Measurements from ENCODE around the gene CAST. TPM values are rescaled to one million over a fixed set of nuclear protein-coding genes. Genes with fewer than 3 reads are reported as not detected.
"Not testable (repeated sequence)": the region's sequence is repeated elsewhere in the genome, so short reads cannot be mapped to it uniquely, and the experiment has no call there.

CAST gene
- total RNA-seq, 2 experiments from 2014 or later = 149 to 173 TPM

DNA sequence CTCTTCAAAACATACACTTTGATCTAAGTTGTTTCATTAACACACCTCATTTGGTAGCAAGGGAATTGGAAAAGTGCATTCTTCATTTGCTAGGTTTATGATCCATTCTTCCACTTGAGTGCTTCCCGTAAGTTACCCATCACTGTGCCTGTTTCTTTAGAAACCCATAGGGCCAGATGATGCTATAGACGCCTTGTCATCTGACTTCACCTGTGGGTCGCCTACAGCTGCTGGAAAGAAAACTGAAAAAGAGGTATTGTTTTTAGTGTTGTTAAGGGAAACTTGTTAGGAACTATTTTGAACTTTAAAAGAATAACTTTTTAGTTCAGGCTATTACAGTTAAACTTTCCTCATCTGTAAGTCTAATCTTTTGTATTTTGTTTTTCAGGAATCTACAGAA is 78.9 kb downstream of the CAST start:
- Mint-ChIP-seq H3K36me3 (peaks cover 62% of the 10 kb centered on the region), H3K4me3 (no peak overlapping the region), H3K9me3 (ENCODE audit: low read depth) (no peaks in the 10 kb centered on the region), H3K27me3 (no peaks in the 10 kb centered on the region), H3K27ac (no peak overlapping the region), H3K4me1 (peaks cover 4% of the 10 kb centered on the region)
- CTCF ChIA-PET = interaction anchor here (3.2 kb wide), 1 partner anchor 11 kb away, joined by 17 read pairs; no protein-coding TSS in a partner anchor
- ATAC-seq (no peak), DNase-seq (no peak)

DNA sequence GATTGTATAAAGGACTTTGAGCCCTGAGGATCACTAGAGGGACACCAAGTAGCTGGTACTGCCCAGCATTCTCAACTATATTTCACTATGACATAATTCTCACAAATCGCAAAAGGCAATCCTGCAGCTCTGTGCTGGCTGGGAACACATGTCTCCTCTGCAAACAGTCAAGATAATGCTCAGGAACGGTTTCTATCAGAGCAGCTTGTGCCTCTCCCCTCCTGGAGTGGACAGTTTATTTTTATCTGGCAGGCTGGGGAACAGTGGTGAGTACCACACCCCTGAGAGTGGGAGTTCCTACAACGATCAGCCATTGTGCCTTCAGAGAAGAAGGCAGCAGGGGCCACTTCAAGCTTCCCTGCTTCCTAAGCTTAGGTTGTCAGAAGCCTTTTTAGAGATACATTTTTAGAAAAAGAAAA is 79.7 kb downstream of the CAST start:
- peaks cover 65% of the 10 kb centered on the region for H3K36me3 Mint-ChIP-seq
- DNase-seq = no peak
- H3K27ac Mint-ChIP-seq = no peak overlapping the region
- no peak overlapping the region for H3K4me3 Mint-ChIP-seq
- no peaks in the 10 kb centered on the region for H3K9me3 Mint-ChIP-seq (ENCODE audit: low read depth)
- no peak for ATAC-seq
- H3K27me3 Mint-ChIP-seq = no peaks in the 10 kb centered on the region
- CTCF ChIA-PET = interaction anchor here (0.9 to 3.2 kb wide), 2 partner anchors 10 to 420 kb away, joined by 3 to 17 read pairs; no protein-coding TSS in a partner anchor
- peaks cover 4% of the 10 kb centered on the region for H3K4me1 Mint-ChIP-seq

DNA sequence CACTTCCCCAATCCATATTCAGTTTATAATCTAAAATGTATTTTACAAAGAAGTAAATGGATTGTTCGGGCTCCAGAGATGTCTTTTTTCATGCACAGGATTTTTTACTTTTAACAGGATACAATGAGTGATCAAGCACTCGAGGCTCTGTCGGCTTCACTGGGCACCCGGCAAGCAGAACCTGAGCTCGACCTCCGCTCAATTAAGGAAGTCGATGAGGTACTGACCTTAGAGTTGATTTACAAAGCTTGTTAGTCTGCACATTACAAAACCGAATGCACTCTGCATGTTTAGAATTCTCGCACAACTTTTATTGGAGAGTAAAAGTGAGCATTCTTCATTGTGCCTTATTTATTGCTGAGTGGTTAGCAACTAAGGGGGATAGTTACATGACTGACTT is 80.4 kb downstream of the CAST start:
- CTCF ChIA-PET = interaction anchor here (0.9 to 3.2 kb wide), 3 partner anchors 10 to 419 kb away, joined by 3 to 17 read pairs (median 4); no protein-coding TSS in a partner anchor
- Mint-ChIP-seq H3K36me3 (peaks cover 61% of the 10 kb centered on the region), H3K4me1 (peaks cover 4% of the 10 kb centered on the region), H3K4me3 (no peak overlapping the region), H3K9me3 (ENCODE audit: low read depth) (no peaks in the 10 kb centered on the region), H3K27ac (no peak overlapping the region), H3K27me3 (no peaks in the 10 kb centered on the region)
- DNase-seq (no peak), ATAC-seq (no peak)

DNA sequence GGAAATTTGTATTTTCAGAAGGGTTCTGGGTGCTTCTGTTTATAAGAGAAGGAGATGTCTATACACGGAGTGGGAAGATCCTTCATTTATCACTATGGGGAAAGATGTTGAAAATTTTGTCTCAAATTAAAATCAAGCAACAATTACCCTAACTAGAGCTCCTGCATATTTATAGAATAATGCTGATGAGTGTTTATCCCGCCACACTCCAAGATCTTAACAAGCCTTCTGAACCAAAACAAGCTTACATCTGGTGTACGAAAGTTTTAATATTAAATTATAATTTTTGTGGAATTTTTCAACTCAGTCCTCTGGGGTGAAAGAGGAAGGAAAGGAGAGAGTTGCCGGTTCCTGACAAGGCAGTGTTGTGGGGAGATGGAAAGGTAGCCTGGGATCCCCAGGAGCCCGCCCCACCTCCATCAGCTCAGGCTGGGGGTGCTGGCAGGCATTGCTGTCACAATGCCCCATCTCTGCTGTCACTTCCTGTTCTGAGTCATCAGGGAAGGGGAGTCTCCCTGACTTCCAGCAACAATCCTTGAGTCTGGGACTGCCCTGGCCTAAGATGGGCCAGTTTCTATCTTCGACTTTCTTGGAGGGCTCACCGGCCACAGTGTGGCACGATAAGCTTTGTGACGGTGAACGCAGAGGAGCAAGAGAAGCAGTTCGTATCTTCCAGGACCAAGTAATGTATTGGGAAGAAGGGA is 81.0 kb downstream of the CAST start:
- peaks cover 59% of the 10 kb centered on the region for H3K36me3 Mint-ChIP-seq
- H3K27ac Mint-ChIP-seq = no peak overlapping the region
- CTCF ChIA-PET = interaction anchor here (1.3 to 3.2 kb wide), 2 partner anchors 9 to 129 kb away, joined by 4 to 17 read pairs; no protein-coding TSS in a partner anchor
- DNase-seq (no peak), ATAC-seq (no peak)
- H3K4me3 Mint-ChIP-seq = no peak overlapping the region
- H3K27me3 Mint-ChIP-seq = no peaks in the 10 kb centered on the region
- H3K9me3 Mint-ChIP-seq (ENCODE audit: low read depth) = no peaks in the 10 kb centered on the region
- peaks cover 4% of the 10 kb centered on the region for H3K4me1 Mint-ChIP-seq

DNA sequence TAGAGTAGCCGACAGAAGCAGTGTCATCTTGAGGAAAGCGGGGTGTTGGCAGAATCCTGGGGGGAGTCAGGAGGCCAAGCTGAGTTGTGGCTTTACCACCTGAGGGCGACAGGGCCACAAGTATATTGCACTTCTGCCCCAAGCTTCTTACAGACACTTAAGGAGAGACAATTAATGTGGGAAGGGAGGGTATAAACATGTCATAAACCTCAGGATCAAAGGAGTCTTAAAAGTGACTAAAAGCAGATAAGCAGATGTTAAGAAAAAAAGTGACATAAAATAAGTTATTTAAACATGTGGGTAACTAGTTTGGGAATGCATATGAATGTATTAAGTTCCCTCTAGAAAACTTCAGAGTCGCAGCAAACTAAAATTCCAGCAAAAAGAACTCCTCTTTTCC is 81.6 kb downstream of the CAST start:
- Mint-ChIP-seq H3K9me3 (ENCODE audit: low read depth) (no peaks in the 10 kb centered on the region), H3K27me3 (no peaks in the 10 kb centered on the region)

DNA sequence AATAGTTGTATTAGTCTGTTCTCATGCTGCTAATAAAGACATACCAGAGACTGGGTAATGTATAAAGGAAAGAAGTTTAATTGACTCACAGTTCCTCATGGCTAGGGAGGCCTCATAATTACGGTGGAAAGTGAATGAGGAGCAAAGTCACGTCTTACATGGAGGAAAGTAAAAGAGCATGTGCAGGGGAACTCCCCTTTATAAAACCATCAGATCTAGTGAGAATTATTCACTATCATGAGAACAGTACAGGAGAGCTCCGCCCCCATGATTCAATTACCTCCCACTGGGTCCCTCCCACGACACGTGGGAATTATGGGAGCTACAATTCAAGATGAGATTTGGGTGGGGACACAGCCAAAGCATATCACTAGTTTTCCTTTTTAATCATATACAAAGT is 82.0 kb downstream of the CAST start:
- H3K36me3 Mint-ChIP-seq = peaks cover 63% of the 10 kb centered on the region
- not testable (repeated sequence) for H3K27ac Mint-ChIP-seq; H3K4me1 Mint-ChIP-seq; H3K27me3 Mint-ChIP-seq; H3K4me3 Mint-ChIP-seq; H3K9me3 Mint-ChIP-seq (ENCODE audit: low read depth); ATAC-seq; DNase-seq
- CTCF ChIA-PET = interaction anchor here (1.7 to 3.2 kb wide), 2 partner anchors 8 to 130 kb away, joined by 6 to 17 read pairs; no protein-coding TSS in a partner anchor

More for the DNA sequence above, 81.6 kb downstream of the CAST start:
- Mint-ChIP-seq H3K4me3 (no peak overlapping the region), H3K36me3 (peaks cover 62% of the 10 kb centered on the region), H3K4me1 (peaks cover 4% of the 10 kb centered on the region), H3K27ac (no peak overlapping the region)
- ATAC-seq (no peak), DNase-seq (no peak)
- CTCF ChIA-PET = interaction anchor here (3.2 kb wide), 1 partner anchor 8 kb away, joined by 17 read pairs; no protein-coding TSS in a partner anchor

DNA sequence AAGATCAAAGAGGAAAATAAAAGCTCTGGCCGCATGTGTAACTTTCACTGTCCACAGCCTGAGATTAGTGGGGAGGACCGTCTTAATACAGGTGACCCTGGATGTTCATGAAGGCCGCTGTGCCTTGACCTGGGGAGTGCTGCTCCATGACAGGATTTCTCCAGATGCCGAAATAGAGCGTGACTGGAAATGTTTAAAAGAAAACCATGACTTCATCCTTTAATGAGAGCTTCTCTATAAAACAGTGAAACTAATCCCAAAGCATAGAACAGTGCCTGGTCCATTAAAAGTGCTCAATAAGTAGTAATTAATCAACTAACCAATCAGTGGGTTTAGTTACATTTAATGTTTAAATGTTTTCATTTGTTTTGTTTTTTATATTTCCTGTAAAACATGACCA is 82.8 kb downstream of the CAST start:
- H3K27me3 Mint-ChIP-seq = no peaks in the 10 kb centered on the region
- peaks cover 63% of the 10 kb centered on the region for H3K36me3 Mint-ChIP-seq
- no peak overlapping the region for H3K27ac Mint-ChIP-seq
- CTCF ChIA-PET = interaction anchor here (1.7 kb wide), 1 partner anchor 131 kb away, joined by 6 read pairs; no protein-coding TSS in a partner anchor
- ATAC-seq (no peak), DNase-seq (no peak)
- H3K4me1 Mint-ChIP-seq = peaks cover 4% of the 10 kb centered on the region
- H3K4me3 Mint-ChIP-seq = no peak overlapping the region
- H3K9me3 Mint-ChIP-seq (ENCODE audit: low read depth) = no peaks in the 10 kb centered on the region

DNA sequence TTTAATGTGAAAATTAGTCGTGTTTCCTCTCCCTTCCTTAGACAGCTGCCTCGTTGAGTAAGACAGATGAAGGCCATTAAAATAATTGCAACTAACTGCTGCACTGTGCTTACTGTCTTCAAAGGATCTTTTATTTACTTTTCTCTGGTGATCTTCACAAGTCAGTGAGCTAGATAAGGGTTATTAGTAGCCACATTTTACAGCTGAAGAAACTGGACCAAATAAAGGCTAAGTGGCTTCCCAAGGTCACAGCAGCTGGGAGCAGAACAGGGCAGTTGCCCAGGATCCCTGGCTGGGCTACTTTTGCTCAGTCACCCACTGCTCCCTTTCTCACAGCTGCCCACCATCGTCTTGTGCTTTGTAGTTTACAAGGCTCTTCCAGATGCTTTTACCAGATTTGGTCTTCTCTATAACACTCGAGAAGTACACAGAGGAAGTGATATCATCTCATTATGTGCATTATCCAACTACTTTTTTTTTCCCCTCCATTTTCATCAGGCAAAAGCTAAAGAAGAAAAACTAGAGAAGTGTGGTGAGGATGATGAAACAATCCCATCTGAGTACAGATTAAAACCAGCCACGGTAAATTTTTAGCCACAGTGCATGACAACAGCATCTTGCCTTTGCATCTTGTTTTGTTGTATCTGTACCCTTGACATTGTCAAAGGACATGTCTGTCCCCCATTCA is 83.8 kb downstream of the CAST start:
- Mint-ChIP-seq H3K27ac (no peak overlapping the region), H3K36me3 (peaks cover 58% of the 10 kb centered on the region), H3K27me3 (no peaks in the 10 kb centered on the region), H3K9me3 (ENCODE audit: low read depth) (no peaks in the 10 kb centered on the region), H3K4me1 (peaks cover 4% of the 10 kb centered on the region), H3K4me3 (no peak overlapping the region)
- DNase-seq = no peak
- CTCF ChIA-PET = interaction anchor here (1.4 to 1.7 kb wide), 2 partner anchors 123 to 132 kb away, joined by 3 to 6 read pairs; no protein-coding TSS in a partner anchor
- ATAC-seq = no peak

DNA sequence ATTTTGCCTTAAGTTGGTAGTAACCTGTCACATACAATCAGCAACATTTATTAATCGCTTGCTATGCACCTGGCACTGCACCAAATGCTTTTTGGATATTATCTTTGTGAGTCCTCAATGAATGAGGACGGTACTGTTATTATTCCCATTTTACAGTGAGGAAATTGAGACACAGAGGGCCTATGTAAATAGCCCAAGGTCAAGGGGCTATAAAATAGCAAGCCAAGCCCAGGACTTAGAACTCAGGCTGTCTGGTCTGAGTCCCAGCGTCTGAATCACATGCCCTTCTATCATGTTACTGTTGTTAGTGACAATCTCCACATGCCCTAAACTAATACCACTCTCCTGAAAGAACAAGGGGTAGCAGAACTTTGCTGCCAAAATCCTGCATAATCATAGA is 85.5 kb downstream of the CAST start:
- DNase-seq (no peak), ATAC-seq (no peak)
- Mint-ChIP-seq H3K4me1 (peaks cover 4% of the 10 kb centered on the region), H3K36me3 (peaks cover 44% of the 10 kb centered on the region), H3K9me3 (ENCODE audit: low read depth) (no peaks in the 10 kb centered on the region), H3K4me3 (no peak overlapping the region), H3K27ac (no peak overlapping the region), H3K27me3 (no peaks in the 10 kb centered on the region)
- CTCF ChIA-PET = no interaction called here

DNA sequence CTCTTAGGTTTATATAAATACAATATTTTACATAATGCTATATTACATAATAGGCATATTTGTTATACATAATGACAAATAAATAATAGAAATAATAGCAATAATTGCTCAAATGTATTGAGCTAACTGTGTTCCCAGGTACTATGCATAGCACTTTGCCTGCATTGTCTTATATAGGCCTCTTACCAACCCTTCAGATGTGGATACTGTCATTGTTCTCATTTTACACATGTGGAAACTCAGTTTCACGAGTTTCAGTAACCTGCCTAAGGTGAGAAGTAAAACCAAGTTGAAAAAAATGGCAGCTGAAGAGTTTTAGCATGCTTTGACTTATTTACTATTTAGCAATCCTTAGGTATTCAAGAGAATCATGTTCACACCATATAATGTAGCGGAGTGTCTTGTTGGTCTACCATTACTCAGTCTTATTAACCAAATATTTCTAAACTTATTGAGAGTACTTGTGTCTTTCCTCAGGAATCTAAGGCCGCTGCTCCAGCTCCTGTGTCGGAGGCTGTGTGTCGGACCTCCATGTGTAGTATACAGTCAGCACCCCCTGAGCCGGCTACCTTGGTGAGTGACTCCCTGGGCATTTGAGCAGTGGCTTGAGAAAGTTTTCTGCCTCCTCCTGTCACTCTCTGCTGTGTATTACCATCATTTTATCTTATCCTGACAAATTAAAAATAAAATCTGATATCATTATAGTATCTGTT is 88.1 kb downstream of the CAST start:
- H3K27ac Mint-ChIP-seq = no peak overlapping the region
- H3K36me3 Mint-ChIP-seq = peaks cover 39% of the 10 kb centered on the region
- peaks cover 4% of the 10 kb centered on the region for H3K4me1 Mint-ChIP-seq
- H3K4me3 Mint-ChIP-seq = no peak overlapping the region
- DNase-seq = no peak
- ATAC-seq = no peak
- no peaks in the 10 kb centered on the region for H3K9me3 Mint-ChIP-seq (ENCODE audit: low read depth)
- no peaks in the 10 kb centered on the region for H3K27me3 Mint-ChIP-seq
- CTCF ChIA-PET = interaction anchor here (0.9 to 3.8 kb wide), 4 partner anchors 136 to 413 kb away, joined by 3 to 79 read pairs (median 26); partner anchors contain the start of gene LIX1

DNA sequence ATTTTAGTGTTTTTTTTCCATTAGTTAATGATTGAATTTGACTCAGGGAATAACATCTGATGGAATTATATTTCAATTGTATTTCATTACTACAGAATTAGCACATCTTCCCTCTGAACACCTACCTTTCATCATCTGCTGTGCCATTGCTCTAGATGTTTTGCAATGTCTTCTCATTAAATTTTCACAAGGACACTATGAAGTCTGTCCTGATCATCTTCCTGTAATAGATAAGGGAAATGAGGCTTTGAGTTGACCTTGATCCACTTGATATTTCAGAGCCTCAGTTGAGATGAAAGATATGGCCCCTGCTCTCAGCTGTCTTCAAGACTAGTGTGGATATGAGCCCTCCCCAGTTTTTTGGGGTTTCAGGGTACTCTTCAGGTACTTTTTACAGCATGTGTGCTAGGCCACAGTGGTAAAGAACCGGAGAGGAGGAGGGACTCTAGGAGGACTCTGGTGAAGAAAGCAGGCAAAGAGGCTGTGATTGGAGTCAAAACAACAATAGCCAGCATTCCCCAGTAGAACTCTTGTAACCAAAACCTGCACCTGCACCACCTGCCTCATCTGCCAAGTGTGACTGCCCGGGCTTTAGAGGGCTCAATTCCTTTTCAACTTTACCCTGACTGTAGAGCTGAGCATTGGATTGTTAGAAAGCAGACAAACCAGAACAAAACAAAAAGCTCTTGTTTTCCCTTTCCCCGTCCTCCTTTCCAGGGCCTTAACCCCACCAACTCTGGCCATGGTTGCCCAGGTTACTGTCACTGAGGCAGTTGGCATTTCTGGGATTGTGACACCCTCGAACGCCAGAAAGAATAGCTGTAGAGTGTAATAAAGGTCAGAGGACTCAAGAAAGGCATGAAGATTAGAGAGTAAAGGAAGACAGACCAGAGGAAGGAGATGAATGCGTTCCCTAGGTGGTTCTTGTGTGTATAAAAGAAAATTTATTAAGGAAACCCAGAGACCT is 89.3 kb downstream of the CAST start:
- peaks cover 34% of the 10 kb centered on the region for H3K36me3 Mint-ChIP-seq
- no peak overlapping the region for H3K4me3 Mint-ChIP-seq
- no peaks in the 10 kb centered on the region for H3K27me3 Mint-ChIP-seq
- DNase-seq = no peak
- CTCF ChIA-PET = interaction anchor here (0.6 to 3.8 kb wide), 31 partner anchors 9 to 411 kb away, joined by 3 to 79 read pairs (median 5); partner anchors contain the start of genes CAST and LIX1
- no peaks in the 10 kb centered on the region for H3K9me3 Mint-ChIP-seq (ENCODE audit: low read depth)
- no peak overlapping the region for H3K27ac Mint-ChIP-seq
- ATAC-seq = no peak
- no peaks in the 10 kb centered on the region for H3K4me1 Mint-ChIP-seq

DNA sequence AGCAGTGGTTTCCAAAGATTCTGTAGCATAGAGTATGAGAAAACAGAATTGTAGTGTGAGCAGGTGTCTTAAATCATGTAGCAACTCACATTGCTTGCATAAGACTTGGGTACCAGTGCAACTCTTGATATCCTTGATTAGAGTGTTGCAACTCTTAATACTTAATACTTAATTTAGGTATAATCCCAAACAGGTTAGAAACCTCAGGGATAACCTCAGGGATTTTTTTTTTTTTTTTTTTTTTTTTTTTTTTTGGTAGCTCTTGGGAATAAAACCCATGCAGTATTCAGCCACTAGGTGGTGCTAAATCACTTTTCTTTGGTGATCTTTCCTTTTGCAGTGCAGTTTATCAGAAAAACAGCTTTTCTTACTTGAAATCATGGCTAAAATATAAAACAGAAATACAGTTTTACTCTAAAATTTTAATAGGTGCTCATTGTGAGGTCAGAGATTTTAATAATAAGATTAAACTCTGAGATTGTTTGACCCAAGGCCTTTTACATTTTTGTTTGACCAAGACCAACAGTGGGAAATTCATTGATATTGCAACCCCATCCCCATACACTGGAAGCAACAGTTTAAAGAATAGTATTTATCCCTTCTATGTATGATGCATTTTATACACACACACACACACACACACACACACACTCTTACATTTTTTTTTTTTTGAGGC is 90.3 kb downstream of the CAST start:
- Mint-ChIP-seq H3K27ac (no peak overlapping the region), H3K4me1 (no peaks in the 10 kb centered on the region), H3K36me3 (peaks cover 36% of the 10 kb centered on the region), H3K27me3 (no peaks in the 10 kb centered on the region), H3K9me3 (ENCODE audit: low read depth) (no peaks in the 10 kb centered on the region), H3K4me3 (no peak overlapping the region)
- no peak for ATAC-seq
- CTCF ChIA-PET = interaction anchor here (0.6 to 3.8 kb wide), 45 partner anchors 10 to 914 kb away, joined by 3 to 79 read pairs (median 4); partner anchors contain the start of genes CAST and LIX1
- DNase-seq = no peak

All from activated CD8-positive, alpha-beta memory T cell treated with anti-CD3 and anti-CD28 coated beads, Interleukin-2, amount 10 ng/mL, durations not matched to agents 7 days and 5 days (primary cell).